ENCODE data around the gene LCN1.
"Not testable (repeated sequence)": the region's sequence is repeated elsewhere in the genome, so short reads cannot be mapped to it uniquely, and the experiment has no call there.

The LCN1 gene

GRCh38 chr9:135504262-135505243 lies 16.7 kb upstream of the LCN1 start:
- DNase-seq (ENCODE audit: low read depth in 2 of 2): peak in 1 of 2 donors; percentile 40

GRCh38 chr9:135505406-135506187 lies 15.6 kb upstream of the LCN1 start:
- no peak for DNase-seq (ENCODE audit: low read depth in 2 of 2)

GRCh38 chr9:135506327-135507103 lies 14.7 kb upstream of the LCN1 start:
- DNase-seq (ENCODE audit: low read depth in 2 of 2): no peak

DNA sequence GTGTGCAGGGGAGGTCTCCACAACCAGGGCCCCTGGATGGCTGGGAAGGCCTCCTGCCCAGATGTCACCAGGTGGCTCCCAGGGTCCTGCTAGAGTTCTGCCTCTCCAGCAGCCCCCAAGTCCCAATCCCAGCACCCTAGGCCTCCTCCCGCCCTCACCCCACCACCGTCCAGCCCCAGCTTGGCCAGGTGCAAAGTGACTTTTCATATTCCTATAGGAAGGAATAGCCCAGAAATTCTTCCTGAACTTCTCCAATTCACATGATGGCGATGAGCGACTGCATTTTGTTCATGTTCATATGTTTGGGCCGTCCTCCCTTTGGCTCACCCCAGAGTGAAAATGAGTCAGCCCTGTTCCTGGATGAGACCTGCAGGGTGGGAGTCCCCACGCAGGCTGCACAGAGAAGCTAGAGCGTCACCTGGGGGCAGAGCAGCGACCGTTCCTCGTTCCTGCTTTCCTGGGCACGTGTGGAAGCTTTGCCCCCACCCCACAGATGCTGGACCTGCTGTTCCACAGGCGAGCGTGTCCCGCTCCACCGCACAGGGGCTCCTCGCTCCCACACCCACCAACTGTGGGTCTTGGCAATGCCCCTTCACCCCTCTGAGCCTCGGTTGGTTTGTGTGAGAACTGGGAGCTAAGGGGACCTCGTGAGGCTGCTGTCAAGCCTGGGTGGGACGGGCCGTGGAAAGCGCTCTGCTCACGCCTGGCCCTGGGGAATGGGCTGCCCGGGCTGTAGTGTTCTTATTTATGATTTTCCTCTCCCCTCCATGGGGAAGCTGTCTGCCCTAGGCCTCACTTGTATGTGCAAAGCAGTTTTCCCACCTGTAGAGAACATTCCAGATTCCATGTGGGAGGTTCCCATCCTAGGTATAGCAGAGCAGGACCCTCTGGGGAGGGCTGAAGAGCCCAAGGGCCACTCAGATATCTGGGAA lies 13.9 kb upstream of the LCN1 start:
- no peak for DNase-seq (ENCODE audit: low read depth in 2 of 2)

DNA sequence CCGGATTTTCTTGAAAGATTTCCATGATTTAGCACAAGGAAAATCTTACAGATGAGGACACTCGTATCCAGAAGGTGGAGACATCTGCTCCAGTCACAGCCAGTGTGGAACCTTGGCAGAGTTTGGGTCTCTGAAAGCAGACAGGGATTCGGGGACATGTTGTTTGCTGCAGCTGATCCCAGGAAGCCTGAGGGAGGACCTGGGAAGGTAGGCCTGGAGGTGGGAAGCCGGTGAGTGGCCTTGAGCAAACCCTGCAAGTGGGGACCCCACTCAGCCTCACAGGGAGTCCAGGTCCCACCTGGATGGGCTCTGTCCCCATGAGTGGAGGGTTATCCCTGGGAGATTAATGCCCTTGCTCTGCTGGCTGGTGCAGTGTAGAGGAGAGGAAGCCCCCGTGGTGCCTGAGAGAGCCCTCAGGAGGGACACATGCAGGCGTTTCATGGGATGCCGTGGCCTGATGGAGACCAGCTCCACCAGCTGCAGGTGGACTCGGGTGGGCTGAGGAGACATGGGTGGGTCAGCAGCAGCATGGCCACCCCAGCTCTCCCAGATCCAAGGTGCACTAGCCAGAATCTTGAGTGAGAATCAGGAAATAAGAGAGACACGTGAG lies 12.9 kb upstream of the LCN1 start:
- no peak for DNase-seq (ENCODE audit: low read depth in 2 of 2)

- DNase-seq (ENCODE audit: low read depth in 2 of 2): no peak
These were observed 11.8 kb upstream of the LCN1 start for GRCh38 chr9:135509458-135509857.

DNA sequence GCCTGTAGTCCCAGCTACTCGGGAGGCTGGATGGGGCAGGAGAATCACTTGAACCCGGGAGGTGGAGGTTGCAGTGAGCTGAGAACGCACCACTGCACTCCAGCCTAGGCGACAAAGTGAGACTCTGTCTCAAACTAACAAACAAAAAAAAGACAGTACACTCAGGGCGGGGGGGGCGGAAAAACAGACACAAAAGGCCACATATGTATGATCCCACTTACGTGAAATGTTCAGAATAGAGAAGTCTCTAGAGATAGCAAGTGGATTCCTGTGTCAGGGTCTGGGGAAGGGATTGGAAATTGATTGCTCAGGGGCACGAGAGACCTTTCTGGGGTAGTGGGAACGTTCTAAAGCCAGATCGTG lies 9.0 kb upstream of the LCN1 start:
- no peak for DNase-seq (ENCODE audit: low read depth in 2 of 2)

DNA sequence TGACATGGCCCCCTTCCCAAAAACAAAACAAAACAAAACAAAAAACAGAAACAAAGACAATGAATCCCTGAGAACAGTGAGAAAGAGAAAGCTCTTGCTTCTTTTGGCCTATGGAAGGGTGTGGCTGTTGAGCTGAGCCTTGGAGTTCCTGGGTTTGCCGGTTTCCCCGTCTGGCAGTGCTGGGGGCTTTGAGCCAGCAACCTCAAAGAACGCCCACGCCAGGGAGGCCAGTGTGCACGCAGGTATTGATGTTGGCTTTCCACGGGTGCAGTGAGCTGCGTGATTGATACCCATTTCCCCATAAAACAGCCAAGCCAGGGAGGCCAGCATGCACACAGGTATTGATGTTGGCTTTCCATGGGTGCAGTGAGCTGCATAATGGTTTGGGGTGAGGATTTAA lies 8.3 kb upstream of the LCN1 start:
- no peak for DNase-seq (ENCODE audit: low read depth in 2 of 2)

GRCh38 chr9:135513351-135513846 lies 7.8 kb upstream of the LCN1 start:
- DNase-seq (ENCODE audit: low read depth in 2 of 2): no peak

DNA sequence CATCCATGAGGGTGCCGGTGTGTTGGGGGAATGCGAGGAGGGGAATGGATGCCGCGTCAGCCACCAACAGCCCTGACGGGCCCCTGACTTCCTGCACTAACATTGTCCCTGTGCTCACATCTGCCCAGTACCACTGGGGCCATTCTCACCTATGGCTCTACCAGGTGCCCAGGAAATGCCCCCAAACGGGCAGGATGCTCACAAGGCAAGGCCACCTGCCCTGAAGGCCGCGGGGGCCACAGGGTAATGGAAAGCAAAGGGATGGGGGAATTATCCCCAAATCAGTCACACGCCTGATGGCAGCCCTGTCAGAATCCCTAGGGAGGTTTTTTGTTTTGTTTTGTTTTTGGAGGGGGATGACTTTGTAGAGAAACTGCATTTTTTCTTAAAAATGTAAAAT lies 7.3 kb upstream of the LCN1 start:
- not testable (repeated sequence) for DNase-seq (ENCODE audit: low read depth in 2 of 2)

DNA sequence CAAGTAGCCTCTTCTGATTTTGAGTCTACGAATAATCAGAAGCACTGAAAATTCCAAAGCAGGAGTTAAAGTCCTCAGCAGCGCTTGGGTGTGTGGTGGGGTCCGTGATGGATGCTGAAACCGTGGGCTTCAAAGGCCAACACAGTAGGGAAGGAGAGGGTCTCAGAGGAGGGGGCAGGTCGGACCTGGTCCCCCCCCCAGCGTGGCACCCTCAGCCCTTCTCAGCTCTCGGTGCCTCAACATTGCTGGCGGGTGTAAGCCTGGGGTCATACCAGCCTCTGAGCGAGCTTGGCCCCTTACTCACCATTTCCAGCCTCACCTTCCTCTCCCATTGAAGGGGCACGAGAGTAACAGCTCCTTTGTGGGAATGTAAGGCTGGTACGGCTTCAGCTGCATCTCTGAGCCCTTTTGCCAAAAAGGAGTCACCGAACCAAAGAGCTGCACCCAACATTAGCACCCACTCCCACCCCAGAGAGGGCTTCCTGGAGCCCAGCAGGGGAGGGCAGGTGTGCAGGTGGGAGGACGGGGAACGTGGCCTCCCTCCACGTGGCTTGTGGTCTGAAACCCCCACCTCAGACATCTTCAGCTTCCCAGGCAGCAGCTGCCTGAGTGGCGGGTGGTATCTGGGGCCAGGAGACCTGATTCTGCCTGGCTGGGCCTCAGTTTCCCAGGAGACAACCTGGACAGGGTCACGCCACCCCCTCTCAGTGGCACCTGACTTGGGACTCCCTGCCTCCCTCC lies 6.7 kb upstream of the LCN1 start:
- DNase-seq (ENCODE audit: low read depth in 2 of 2): no peak

- DNase-seq (ENCODE audit: low read depth in 2 of 2): no peak
These were observed 5.9 kb upstream of the LCN1 start for GRCh38 chr9:135515083-135515951.

GRCh38 chr9:135516132-135516860 lies 4.9 kb upstream of the LCN1 start:
- no peak for DNase-seq (ENCODE audit: low read depth in 2 of 2)

- DNase-seq (ENCODE audit: low read depth in 2 of 2): no peak
These were observed 3.8 kb upstream of the LCN1 start for GRCh38 chr9:135517407-135517822.

DNA sequence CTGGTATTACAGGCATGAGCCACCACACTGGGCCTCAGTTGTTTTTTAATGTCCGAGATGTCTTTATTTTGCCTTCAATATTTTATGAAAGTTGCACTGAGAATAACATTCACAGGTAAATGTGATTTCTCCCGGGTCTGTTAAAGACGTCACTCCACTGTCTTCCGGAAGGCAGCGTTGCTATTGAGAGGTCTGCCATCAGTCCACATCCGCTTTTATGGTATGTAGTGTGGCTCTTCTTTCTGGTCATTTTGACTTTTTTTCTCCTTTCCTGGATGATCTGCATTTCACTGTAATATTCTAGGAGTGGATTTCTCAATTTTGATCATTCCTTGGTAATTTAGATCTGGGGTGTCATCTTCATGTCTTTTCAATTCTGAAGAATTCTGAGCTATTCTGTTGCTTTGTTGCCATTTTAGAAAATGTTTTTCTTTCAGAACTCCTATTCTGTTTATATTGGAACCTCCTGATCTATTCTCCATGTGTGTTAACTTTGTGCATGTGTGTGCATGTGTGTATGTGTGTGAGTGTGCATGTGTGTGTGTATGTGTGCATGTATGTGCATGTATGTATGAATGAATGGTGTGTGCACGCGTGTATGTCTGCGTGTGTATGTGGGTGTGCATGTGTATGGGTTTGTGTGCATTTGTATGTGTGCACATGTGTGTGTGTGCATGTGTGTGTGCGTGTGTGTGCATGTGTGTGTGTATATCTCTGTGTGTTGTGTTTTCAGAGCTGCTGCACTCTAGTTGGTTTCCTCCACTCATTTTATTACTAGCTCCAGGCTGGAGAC lies 1.9 kb upstream of the LCN1 start:
- DNase-seq (ENCODE audit: low read depth in 2 of 2): no peak

DNA sequence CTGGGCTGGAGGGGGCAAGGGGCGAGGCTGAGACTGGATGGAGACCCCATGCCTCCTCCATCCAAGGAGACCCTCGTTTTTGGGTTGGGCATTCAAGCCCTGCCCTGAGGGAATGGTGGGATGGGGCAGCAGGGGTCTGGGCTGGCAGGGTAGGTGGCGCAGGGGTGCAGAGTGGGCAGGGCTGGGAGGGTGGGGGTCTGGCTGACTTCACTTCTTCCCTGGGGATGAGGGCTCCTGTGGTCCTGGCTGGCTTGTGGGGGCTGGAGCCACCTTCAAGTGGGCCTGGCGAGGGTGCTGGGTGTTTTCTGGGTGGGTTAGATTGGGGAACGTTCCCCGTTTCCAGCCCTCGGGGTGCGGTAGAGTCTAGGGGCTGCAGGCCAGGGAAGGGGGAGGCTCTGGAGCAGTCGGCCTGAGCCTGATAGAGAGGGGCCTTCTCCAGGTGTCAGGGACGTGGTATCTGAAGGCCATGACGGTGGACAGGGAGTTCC lies 412 bp downstream of the LCN1 start:
- DNase-seq (ENCODE audit: low read depth in 2 of 2): no peak

Data from stimulated activated CD4-positive, alpha-beta T cell treated with anti-CD3 and anti-CD28 coated beads, Interleukin-1b, Interleukin-23, amount 100 ng/mL, for 1 hour (primary cell).